Uterus (tissue), 2 donors: Measurements from ENCODE around the gene GTF2H2C.
"Not testable (repeated sequence)": the region's sequence is repeated elsewhere in the genome, so short reads cannot be mapped to it uniquely, and the experiment has no call there.

ENCODE experiments used
- POLR2A ChIP-seq, 2 donors: fragments of 450-650 bp; IDR thresholded peaks; one replicate each; pipeline ENCODE4 v1.6.1; 2016; ENCODE audit warnings: antibody characterized with exemption in 2 of 2, mild to moderate bottlenecking in 1 of 2, moderate library complexity in 1 of 2
- TF ChIP-seq, protein P1 (sequence below), 4 experiments: fragments of 200-600 bp in 2 of 4; fragments of 450-650 bp in 2 of 4; sonication (generic) in 2 of 4; IDR thresholded peaks; one replicate each; pipeline ENCODE4 v1.5.1; 2016 to 2019; ENCODE audit warnings: antibody characterized with exemption in 4 of 4, mild to moderate bottlenecking in 2 of 4, moderate library complexity in 1 of 4

DNA sequence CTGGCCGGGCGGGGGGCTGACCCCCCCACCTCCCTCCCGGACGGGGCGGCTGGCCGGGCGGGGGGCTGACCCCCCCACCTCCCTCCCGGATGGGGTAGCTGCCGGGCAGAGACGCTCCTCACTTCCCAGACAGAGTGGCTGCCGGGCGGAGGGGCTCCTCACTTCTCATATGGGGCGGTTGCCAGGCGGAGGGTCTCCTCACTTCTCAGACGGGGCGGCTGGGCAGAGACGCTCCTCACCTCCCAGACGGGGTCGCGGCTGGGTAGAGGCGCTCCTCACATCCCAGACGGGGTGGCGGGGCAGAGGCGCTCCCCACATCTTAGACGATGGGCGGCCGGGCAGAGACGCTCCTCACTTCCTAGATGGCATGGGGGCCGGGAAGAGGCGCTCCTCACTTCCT is 44.4 kb upstream of the GTF2H2C start:
- TF ChIP-seq, protein P1, sequence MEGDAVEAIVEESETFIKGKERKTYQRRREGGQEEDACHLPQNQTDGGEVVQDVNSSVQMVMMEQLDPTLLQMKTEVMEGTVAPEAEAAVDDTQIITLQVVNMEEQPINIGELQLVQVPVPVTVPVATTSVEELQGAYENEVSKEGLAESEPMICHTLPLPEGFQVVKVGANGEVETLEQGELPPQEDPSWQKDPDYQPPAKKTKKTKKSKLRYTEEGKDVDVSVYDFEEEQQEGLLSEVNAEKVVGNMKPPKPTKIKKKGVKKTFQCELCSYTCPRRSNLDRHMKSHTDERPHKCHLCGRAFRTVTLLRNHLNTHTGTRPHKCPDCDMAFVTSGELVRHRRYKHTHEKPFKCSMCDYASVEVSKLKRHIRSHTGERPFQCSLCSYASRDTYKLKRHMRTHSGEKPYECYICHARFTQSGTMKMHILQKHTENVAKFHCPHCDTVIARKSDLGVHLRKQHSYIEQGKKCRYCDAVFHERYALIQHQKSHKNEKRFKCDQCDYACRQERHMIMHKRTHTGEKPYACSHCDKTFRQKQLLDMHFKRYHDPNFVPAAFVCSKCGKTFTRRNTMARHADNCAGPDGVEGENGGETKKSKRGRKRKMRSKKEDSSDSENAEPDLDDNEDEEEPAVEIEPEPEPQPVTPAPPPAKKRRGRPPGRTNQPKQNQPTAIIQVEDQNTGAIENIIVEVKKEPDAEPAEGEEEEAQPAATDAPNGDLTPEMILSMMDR (IDR thresholded peaks at IDR 0.05), result not testable (repeated sequence)
- not testable (repeated sequence) for TF ChIP-seq POLR2A (IDR thresholded peaks at IDR 0.05)
